ENCODE results near the gene VPS37C.

VPS37C gene

DNA sequence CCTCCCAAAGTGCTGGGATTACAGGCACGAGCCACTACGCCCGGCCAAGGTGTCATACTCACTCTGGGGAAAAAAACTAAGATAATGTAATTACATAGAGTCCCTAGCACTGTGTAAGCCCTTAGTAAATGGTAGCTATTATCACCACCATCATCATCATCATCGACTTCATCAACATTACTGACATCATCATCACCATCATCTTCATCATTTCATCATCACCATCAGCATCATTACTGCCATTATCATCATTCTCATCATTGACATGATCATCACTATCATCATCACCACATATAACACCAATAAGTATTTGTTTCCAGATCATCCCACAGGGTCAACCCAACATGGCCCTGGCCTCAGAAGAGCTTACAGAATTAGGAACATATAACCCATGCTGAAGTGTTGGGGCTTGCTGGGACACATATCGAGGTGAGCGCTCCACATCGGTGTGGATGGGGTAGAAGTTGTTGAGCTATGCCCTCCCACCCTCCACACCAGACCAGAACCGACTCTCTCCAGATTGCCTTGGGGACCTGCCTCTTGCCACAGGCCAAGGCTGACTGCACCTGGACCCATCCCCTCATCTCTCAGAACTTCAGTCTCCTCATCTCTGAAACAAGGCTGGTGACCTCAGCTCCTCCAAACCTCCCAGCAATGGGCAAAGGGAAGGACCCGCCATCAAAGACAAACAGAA is 73.7 kb downstream of the VPS37C start:
- no peak overlapping the region for H2AFZ ChIP-seq (ENCODE audit: low read depth, low read length)
- no peaks in the 10 kb centered on the region for H3K36me3 ChIP-seq (replicated peaks; ENCODE audit: low read depth, low read length)
- no peak overlapping the region for H3K4me3 ChIP-seq (ENCODE audit: low read length)
- H3K27me3 ChIP-seq (ENCODE audit: low read depth, low read length): no peaks in the 10 kb centered on the region
- H4K20me1 ChIP-seq (ENCODE audit: insufficient read depth, low read length): no peaks in the 10 kb centered on the region
- no peak overlapping the region for H3K9ac ChIP-seq (ENCODE audit: low read length)
- TF ChIP-seq EZH2phosphoT487 (IDR thresholded peaks at IDR 0.05; ENCODE audit: low read depth): no peak
- TF ChIP-seq, protein P1, sequence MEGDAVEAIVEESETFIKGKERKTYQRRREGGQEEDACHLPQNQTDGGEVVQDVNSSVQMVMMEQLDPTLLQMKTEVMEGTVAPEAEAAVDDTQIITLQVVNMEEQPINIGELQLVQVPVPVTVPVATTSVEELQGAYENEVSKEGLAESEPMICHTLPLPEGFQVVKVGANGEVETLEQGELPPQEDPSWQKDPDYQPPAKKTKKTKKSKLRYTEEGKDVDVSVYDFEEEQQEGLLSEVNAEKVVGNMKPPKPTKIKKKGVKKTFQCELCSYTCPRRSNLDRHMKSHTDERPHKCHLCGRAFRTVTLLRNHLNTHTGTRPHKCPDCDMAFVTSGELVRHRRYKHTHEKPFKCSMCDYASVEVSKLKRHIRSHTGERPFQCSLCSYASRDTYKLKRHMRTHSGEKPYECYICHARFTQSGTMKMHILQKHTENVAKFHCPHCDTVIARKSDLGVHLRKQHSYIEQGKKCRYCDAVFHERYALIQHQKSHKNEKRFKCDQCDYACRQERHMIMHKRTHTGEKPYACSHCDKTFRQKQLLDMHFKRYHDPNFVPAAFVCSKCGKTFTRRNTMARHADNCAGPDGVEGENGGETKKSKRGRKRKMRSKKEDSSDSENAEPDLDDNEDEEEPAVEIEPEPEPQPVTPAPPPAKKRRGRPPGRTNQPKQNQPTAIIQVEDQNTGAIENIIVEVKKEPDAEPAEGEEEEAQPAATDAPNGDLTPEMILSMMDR (IDR thresholded peaks at IDR 0.05; ENCODE audit: low read depth, low read length): no peak
- H3K4me1 ChIP-seq (ENCODE audit: low read length): peaks cover 19% of the 10 kb centered on the region
- no peak overlapping the region for H3K27ac ChIP-seq (ENCODE audit: low read length)
- H3K79me2 ChIP-seq (ENCODE audit: low read length): no peaks in the 10 kb centered on the region; the same call in 1 of the 2 replicates
- 0 out of 2 replicates have a peak, but pooled peaks cover 4% of the 10 kb centered on the region for H3K9me3 ChIP-seq (ENCODE audit: insufficient read depth, low read length)
- H3K4me2 ChIP-seq (ENCODE audit: low read length): no peak overlapping the region

DNA sequence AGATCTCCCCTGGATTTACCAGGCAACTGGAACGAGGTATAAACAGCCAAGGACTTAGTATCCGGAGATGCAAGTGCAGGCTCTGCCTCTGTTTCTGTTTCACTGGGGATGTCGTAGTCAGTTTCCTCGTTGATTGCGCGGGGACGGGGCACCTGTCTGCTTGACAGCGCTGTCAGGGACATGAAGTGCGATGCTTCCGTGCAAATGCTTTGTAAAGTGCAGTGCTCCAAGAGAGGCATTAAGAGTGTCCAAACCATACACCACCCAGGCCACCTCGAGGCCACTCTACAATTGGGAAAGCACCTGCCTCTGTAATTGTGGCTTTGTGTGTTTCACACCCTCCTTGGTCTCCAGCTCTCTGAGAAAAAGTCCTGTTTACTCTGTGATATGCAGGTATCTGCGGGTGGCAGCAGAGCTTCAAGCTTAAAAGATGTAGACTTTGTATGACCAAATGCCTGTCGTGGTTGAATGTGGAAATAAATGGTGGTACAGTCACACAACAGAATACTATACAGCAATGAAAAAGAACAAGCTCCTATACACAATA is 77.6 kb downstream of the VPS37C start:
- no peak for TF ChIP-seq EZH2phosphoT487 (IDR thresholded peaks at IDR 0.05; ENCODE audit: low read depth)
- TF ChIP-seq, protein P1 (IDR thresholded peaks at IDR 0.05; ENCODE audit: low read depth, low read length): no peak
- H3K4me1 ChIP-seq (ENCODE audit: low read length): no peaks in the 10 kb centered on the region
- H3K27ac ChIP-seq (ENCODE audit: low read length): no peak overlapping the region
- H2AFZ ChIP-seq (ENCODE audit: low read depth, low read length): no peak overlapping the region
- H3K4me2 ChIP-seq (ENCODE audit: low read length): no peak overlapping the region
- H4K20me1 ChIP-seq (ENCODE audit: insufficient read depth, low read length): no peaks in the 10 kb centered on the region
- H3K9me3 ChIP-seq (ENCODE audit: insufficient read depth, low read length): 0 out of 2 replicates have a peak, but pooled peaks cover 4% of the 10 kb centered on the region
- H3K27me3 ChIP-seq (ENCODE audit: low read depth, low read length): no peaks in the 10 kb centered on the region
- no peaks in the 10 kb centered on the region for H3K79me2 ChIP-seq (ENCODE audit: low read length)
- no peak overlapping the region for H3K9ac ChIP-seq (ENCODE audit: low read length)
- H3K4me3 ChIP-seq (ENCODE audit: low read length): no peak overlapping the region
- no peaks in the 10 kb centered on the region for H3K36me3 ChIP-seq (replicated peaks; ENCODE audit: low read depth, low read length)

DNA sequence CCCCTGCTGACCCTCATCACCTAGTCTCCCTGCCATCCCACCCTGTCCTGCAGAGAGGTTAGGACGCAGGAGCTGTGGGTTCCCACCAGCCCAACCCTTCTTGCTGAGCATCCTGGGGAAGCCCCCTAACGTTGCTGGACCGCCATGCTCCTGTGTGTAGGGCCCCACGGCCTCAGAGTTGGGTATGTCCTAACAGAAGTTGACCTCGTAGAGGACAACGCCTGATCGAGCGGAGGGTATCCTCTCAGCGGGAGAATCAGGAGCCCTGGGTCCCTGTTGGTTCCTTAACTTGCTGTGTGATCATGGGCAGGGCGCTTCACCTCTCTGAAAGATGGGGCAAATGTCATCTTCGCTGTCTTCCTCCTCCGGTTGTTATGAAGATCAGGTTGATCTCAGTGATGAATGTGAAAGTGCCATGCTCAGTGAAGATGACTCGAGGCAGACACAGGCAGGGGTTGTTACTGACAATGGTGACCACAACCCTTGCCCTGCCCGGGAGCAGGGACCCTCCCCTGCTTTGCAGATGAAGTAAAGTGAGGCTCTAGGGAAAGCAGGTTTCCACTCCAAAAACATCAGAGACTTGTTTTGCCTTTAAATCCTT is 78.2 kb downstream of the VPS37C start:
- no peak overlapping the region for H3K4me2 ChIP-seq (ENCODE audit: low read length)
- H3K79me2 ChIP-seq (ENCODE audit: low read length): no peaks in the 10 kb centered on the region
- H4K20me1 ChIP-seq (ENCODE audit: insufficient read depth, low read length): no peaks in the 10 kb centered on the region
- no peaks in the 10 kb centered on the region for H3K36me3 ChIP-seq (replicated peaks; ENCODE audit: low read depth, low read length)
- no peaks in the 10 kb centered on the region for H3K4me1 ChIP-seq (ENCODE audit: low read length)
- 0 out of 2 replicates have a peak, but pooled peaks cover 4% of the 10 kb centered on the region for H3K9me3 ChIP-seq (ENCODE audit: insufficient read depth, low read length)
- H3K27ac ChIP-seq (ENCODE audit: low read length): no peak overlapping the region
- TF ChIP-seq, protein P1 (IDR thresholded peaks at IDR 0.05; ENCODE audit: low read depth, low read length): no peak
- no peak for TF ChIP-seq EZH2phosphoT487 (IDR thresholded peaks at IDR 0.05; ENCODE audit: low read depth)
- H3K9ac ChIP-seq (ENCODE audit: low read length): no peak overlapping the region
- H3K4me3 ChIP-seq (ENCODE audit: low read length): no peak overlapping the region
- H3K27me3 ChIP-seq (ENCODE audit: low read depth, low read length): no peaks in the 10 kb centered on the region
- H2AFZ ChIP-seq (ENCODE audit: low read depth, low read length): no peak overlapping the region

Measured in OCI-LY3 (cell line).